HG03175 (cell line): ENCODE results near the gene SPEN.
"Not testable (repeated sequence)": the region's sequence is repeated elsewhere in the genome, so short reads cannot be mapped to it uniquely, and the experiment has no call there.

ENCODE experiments used
- ATAC-seq: cut with Tn5 transposase; IDR thresholded peaks from one replicate; pipeline ENCODE4 v1.9.1; 2021; ENCODE audit warnings: mild to moderate bottlenecking, moderate library complexity; ENCODE audit not compliant: unreplicated experiment

SPEN gene

DNA sequence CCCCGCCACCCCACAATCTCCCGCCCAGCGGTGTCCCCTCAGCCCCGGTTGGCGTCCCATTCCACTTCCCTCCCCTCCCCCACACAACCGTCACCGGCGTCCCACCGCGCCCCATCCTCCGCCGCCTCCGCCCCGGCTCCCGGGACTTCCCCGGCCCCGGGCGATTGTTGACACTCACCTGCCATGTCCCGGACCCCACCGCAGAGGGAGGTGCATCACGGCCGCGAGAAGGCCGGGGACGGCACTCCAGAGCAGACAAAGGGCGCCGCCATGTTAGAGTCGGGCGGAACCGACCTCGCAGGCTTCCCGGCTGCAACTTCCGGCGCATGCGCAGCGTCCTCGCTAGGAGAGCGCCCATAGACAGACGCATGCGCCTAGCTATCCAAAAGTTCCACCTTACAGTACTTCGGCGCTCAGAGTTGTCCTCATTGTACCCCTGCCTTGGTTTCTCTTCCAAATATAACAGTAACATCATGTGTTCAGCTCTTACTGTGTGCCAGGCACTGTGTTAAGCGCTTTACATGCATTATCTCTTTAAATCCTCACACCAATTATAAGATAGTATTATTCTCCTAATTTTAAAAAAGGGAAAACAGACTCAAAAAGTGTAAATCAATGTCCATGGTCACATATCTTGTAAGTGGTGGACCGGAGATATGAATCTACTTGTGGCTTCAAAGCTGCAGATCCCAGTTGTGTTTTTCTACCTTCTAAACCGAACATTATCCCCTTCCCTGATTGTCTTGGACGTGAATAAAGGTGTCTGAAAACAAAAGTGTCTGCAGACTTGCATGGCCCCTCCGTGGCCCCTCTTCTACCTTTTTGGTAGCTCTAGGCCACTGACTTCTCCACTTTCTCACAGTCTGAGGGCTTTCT, 128.5 kb downstream of the SPEN start, which contains the start of gene ZBTB17:
ZBTB17 (minus strand) TSS at position 297 of the 876 bp plus-strand sequence. CDS start 27,606 bp downstream, outside the sequence.
- peak; percentile 77 for ATAC-seq

GRCh38 chr1:15977947-15978346, 130.4 kb downstream of the SPEN start:
- not testable (repeated sequence) for ATAC-seq

DNA sequence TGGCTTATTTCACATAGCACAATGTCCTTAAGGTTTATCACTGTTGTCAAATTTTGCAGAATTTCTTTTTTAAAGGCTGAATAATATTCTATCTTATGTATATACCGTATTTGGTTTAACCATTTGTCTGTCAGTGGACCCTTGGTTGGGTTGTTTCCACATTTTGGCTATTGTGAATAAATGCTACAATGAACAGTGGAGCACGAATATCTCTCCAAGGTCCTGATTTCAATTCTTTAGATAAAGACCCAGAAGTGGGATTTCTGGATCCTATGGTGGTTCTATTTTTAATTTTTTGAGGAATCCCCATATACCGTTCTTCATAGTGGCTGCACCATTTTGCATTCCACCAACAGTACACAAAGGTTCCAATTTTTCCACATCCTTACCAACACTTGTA, 134.2 kb downstream of the SPEN start:
- no peak for ATAC-seq

GRCh38 chr1:15983275-15983674, 135.8 kb downstream of the SPEN start:
- ATAC-seq: no peak

- ATAC-seq: no peak
Observed at GRCh38 chr1:15985611-15986297, 138.2 kb downstream of the SPEN start.

DNA sequence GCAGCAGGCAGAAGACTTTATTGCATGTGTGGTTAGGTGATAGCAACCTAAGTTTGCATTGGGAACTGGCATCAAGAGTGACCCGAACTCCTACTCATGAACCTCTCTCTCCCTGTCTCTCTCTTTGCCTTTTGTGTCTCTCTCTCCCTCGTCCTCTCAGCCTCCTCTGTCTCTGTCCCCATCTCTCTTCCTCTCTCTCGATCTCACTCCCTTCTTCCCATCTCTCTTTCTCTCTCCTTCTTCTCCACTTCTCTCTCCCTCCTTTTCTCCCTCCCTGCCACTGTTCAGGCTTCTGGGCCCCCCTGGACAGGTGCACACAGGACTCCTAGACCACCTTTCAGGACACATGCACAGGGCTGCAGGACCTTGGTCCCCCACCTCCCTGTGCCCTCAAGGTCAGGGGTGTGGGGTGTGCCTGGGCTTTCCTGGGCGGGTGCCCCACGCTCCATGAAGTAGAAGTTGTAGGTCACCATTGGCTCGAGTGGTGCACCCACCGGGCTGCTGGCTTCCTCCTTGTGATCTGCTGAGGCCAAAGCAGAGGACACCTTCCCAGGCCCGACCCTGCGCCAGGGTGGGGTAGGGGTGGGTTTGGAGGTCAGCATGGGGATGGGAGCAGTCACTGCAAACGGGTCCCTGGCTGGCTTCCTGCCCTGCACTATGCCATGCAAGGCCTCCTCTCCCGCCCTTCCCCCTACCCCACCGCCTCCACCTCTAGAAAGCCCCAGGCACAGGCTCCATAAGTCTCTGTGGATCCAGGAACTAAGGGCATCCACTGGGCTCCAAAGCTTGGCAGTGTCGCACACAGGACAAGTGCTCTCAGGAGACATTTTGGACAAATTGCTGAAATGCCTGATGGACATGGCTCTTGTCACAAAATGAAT, 141.6 kb downstream of the SPEN start:
- ATAC-seq: no peak

DNA sequence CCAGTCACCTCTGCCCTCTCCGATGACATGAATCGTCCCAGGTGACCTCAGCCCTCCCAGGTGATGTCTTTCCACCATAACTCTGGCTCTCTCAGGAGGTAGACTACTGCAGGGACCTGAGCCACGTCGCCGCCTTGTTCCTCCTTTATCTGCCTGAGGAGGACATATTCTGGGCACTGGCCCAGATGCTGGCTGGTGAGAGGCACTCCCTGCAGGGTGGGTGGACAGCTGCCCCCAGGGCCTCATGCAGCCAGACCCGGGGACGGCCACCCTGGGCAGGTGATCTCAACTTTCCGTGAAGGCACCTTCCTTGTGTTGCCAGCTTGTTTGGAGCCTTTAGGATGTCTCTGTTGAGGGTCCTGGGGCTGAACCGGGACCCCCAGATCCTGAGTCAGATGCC, 142.3 kb downstream of the SPEN start:
- no peak for ATAC-seq
